HL-60 (cell line): Measurements from ENCODE around the gene CCL19.

Experiments used
- DNase-seq, 2 experiments: peaks; one replicate each; pipeline ENCODE4 v3.0.0-alpha.2; 2010 to 2020; ENCODE audit warnings: low read depth in 1 of 2, low spot score in 1 of 2
- H3K27ac ChIP-seq: fragments of 250-450 bp; sonication (Bioruptor Pico); replicated peaks from 2 replicates; pipeline ENCODE4 v1.5.1; 2020; ENCODE audit warnings: mild to moderate bottlenecking, moderate library complexity
- H3K27me3 ChIP-seq: fragments of 250-450 bp; sonication (Bioruptor Pico); 2 replicates; pipeline ENCODE4 v1.5.1; 2021; ENCODE audit warnings: mild to moderate bottlenecking, moderate library complexity; ENCODE audit not compliant: insufficient read depth, poor library complexity, severe bottlenecking
- H3K4me3 ChIP-seq: replicated peaks from 2 replicates; pipeline ENCODE4 v1.5.1; 2011; ENCODE audit warnings: mild to moderate bottlenecking, control low read depth, low read length; ENCODE audit not compliant: insufficient read depth
- CTCF ChIP-seq: IDR thresholded peaks from one replicate; pipeline ENCODE4 v1.5.1; 2011; ENCODE audit warnings: low read length, control low read depth, inconsistent platforms; ENCODE audit not compliant: insufficient read depth
- GABPA ChIP-seq: IDR thresholded peaks from 2 replicates; pipeline ENCODE4 v1.6.1; 2012; ENCODE audit warnings: low read depth
- POLR2AphosphoS5 ChIP-seq: IDR thresholded peaks from 2 replicates; pipeline ENCODE4 v1.6.1; 2012; ENCODE audit warnings: low read depth
- REST ChIP-seq: IDR thresholded peaks from 2 replicates; pipeline ENCODE4 v1.6.1; 2012; ENCODE audit warnings: low read depth; ENCODE audit not compliant: insufficient replicate concordance
- SPI1 ChIP-seq: IDR thresholded peaks from 2 replicates; pipeline ENCODE4 v1.6.1; 2012; ENCODE audit warnings: low read depth, mild to moderate bottlenecking, borderline replicate concordance

The CCL19 gene

GRCh38 chr9:34663303-34663605 is 27.8 kb downstream of the CCL19 start:
- Histone ChIP-seq H3K27me3 (no peaks in the 10 kb centered on the region), H3K4me3 (no peak overlapping the region), H3K27ac (no peak overlapping the region)
- no peak for DNase-seq
- no peak for TF ChIP-seq GABPA
- TF ChIP-seq SPI1, result no peak
- TF ChIP-seq CTCF, result no peak
- no peak for TF ChIP-seq POLR2AphosphoS5
- TF ChIP-seq REST, result no peak

- H3K4me3 ChIP-seq, result no peak within 1 kb of the TSS
- no peaks in the 10 kb centered on the region for H3K27me3 ChIP-seq
- TF ChIP-seq CTCF, result no peak
- no peak for TF ChIP-seq POLR2AphosphoS5
- no peak for TF ChIP-seq REST
- TF ChIP-seq GABPA, result no peak
- no peak for TF ChIP-seq SPI1
- no peak for DNase-seq
- H3K27ac ChIP-seq, result no peak within 1 kb of the TSS
These were observed 28.4 kb downstream of the CCL19 start, which contains the start of gene CCL27 for GRCh38 chr9:34662526-34663302. Gene CCL27, minus strand, starts transcription at chr9:34662657. Its CDS starts 24 bp downstream, at chr9:34662633.

GRCh38 chr9:34659592-34660253 is 31.4 kb downstream of the CCL19 start:
- Histone ChIP-seq H3K27ac (no peak overlapping the region), H3K4me3 (no peak overlapping the region), H3K27me3 (no peaks in the 10 kb centered on the region)
- no peak for DNase-seq
- no peak for TF ChIP-seq SPI1
- no peak for TF ChIP-seq GABPA
- no peak for TF ChIP-seq REST
